GM19351 (cell line): Measurements from ENCODE around the gene TEX19.
"Not testable (repeated sequence)": the region's sequence is repeated elsewhere in the genome, so short reads cannot be mapped to it uniquely, and the experiment has no call there.

Experiments
- ATAC-seq: cut with Tn5 transposase; IDR thresholded peaks from one replicate; pipeline ENCODE4 v1.9.1; 2021; ENCODE audit warnings: mild to moderate bottlenecking, moderate library complexity; ENCODE audit not compliant: unreplicated experiment

Gene TEX19

DNA sequence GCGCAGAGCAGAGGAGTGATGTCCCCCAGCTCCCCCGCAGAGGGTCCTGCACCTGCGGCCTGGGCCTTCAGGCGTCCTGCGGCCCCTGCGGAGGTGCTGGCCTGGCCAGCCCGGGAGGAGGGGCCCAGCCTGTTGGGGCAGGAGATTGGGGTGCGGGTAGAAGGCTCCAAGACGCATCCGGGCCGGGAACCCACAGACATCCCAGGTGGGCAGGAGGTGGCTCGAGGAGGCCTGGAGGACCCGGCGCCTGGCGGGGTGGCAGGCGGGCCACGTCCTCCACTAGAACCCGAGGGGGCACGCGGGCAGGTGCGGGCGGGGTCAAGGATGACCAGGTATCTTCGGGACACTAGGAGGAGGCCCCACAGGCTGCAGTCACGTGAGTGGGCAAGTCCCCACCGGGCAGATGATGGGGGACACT lies 24.8 kb upstream of the TEX19 start:
- ATAC-seq, result no peak

DNA sequence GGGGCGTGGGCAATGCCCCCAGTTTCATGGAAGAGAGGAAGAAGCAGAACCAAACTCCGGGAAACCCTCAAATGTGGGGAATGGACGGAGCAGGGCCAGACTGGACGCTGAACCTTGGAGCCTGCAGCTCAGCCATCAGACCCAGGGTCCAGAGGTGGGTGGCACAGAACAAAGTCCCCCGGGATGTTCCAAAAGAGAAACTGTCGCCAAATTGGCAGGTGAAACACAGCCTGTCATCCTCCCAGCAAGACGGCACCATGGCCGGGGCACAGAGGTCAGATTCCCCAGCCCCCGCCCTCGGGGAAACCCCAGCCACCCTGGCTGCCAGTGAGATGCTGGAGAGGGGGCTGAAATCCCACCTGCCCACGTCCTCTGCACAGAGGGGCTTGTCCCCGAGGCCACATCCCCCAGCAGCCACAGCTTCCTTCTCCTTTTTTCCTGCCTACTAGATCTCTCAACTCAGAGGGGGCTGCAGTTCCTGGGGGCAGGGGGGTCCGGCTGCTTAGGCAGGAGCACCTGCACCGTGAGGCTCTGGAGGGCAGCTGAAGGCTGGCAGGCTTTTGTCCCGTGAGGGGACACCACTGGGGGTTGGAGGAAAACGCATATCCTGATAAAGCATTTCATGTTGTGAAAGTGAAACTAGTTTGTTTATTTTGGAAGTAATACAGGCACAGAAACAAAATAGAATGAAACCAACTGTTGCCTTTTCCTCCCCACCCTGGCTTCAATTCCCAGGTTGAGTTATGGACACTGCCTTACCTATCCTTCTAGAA lies 24.2 kb upstream of the TEX19 start:
- no peak for ATAC-seq

DNA sequence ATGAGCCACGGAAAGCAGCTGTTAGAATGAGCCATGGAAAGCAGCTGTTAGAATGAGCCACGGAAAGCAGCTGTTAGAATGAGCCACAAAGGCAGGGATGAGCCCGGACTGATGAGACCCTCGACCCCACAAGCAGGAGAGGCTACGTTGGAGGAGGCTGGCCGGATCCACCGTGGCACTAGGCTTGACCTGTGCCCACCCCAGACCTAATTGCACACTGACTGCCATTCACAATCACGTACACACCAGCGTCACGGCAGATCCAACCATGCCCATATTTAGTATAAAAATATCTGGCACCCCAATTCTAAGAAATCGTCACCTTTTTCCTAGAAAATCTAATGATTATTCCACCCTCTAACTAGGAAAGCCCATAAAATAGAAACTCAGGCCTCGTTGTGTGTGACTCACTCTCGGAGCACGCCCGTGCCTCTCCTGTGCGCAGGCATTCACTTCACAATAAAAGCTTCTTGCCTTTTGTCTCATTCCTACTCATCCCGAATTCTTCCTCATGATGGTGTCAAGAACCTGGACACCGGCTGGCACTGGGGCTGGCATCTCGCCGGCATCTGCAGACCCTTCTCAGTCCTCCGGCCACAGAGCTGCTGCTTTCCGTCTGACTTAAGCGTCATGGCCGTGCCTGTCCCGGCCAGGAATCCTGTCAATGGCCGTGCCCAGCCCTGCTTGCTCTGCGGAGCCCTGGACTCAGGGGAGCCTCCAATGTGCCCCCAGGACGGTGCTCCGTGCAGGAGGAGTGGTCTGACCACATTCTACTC lies 20.0 kb upstream of the TEX19 start:
- ATAC-seq, result no peak

DNA sequence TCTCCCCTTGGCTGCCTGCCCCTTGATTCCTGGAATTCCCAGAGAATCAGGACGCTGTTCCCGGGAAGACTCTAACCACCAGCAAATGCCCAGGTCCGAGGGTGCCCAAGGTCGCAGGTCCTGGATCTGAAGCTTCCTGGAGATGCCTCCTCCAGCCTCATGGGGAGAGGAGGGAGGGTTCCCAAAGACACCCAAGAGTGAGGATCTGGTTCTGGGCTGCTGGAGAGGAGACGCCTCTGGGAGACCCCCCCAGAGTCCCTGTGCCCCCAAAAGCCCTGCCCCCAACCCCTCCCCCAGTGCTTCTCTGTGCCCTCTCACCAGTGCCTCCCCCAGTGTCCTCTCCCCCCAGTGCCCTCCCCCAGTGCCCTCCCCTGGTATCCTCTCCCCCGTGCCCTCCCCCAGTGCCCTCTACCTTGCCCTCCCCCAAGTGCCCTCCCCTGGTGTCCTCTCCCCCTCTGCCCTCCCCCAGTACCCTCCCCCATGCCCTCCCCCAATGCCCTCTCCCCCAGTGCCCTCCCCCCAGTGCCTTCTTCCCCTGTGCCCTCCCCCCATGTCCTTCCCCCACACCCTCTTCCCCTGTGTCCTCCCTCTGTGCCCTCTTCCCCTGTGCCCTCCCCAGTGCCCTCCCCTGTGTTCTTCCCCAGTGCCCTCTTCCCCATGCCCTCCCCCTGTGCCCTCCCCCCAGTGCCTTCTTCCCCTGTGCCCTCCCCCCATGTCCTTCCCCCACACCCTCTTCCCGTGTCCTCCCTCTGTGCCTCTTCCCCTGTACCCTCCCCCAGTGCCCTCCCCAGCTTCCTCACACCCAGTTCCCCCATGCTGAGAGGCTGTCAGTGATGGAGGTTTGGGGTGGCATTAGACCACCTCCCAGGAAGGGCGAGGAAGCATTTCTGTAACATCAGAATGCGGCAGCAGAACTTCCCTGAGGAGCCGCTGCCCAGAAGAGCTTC lies 19.1 kb upstream of the TEX19 start:
- no peak for ATAC-seq

DNA sequence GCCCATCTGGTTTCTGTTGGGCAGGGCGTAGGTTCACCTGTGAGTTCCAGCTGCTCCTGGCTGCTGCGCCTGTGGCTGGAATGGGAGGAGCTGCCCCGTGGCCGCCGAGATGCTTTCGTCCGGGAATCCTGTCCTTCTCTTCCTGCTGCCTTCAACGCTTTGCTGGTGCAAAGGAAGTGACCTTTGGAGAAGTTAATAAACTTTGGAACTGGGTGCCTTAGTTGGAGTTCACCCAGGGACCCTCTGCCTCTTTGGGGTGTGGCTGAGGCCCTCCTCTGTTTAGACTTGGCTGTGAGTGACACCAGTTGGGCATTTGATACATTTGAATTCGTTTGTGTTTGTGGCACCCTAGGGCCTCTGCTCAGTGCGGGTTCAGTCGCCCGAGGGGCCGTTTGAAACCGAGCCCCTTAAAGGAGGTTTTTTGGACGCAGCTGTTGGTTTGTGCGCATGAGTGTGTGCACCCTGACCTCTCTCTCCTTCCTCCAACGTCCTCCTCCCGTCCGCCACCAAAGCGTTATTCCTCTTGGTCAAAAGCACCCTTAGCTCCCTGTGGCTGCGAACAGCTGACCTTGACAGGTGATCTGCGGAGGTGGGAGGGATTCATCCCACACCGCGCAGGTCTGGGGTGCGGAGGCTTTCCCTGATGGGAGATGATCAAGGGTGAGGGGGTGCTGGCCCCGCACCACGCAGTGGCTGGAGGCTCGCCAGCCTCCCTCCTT lies 16.5 kb upstream of the TEX19 start:
- no peak for ATAC-seq

DNA sequence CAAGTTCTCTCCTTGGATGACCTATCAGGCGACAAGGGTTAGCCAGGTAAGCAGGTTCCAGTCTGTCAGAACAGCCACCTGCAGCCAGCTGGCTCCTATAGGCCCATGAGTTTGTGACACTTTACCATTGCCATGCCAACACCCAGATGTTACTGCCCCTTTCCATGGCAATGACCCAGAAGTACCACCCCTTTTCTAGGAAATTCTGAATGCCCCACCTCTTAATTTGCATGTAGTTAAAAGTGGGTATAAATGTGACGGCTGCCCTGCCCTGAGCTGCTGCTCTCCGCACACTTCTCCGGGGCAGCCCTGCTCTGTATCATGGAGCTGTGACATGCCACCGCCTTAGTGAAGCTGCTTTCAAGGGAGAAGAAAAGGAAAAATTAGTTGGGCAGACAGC lies 15.5 kb upstream of the TEX19 start:
- ATAC-seq, result no peak

DNA sequence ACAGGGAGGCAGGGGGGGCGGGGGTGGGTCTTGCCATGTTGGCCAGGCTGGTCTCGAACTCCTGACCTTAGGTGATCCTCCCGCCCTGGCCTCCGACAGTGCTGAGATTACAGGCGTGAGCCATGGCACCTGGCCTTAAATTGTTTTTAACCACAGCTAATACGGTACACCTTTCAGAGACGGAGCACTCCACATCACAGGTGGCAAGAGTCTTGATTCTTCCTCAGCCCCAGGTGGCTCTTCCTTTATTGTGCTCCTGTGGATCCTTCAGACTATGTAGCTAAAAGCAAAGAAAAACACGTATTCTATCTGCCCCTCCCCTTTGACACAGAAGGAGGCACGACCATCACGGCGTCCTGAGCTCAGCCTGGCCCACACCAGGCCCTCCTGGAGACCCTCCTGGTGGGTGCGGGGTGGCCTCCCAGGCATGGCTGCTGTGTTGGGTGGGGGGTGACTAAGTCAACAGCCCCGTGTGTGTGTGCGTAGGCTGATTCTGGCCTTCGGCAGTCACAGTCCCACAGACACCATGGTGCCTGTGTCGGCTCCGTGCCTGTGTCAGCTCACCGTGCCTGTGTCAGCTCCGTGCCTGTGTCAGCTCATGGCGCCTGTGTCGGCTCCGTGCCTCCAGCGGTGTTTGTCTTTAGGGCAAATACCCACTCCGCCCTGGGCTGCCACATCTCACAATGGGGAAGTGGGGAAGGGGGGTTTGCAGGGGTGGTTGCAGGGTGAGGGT lies 14.7 kb upstream of the TEX19 start:
- ATAC-seq, result no peak

DNA sequence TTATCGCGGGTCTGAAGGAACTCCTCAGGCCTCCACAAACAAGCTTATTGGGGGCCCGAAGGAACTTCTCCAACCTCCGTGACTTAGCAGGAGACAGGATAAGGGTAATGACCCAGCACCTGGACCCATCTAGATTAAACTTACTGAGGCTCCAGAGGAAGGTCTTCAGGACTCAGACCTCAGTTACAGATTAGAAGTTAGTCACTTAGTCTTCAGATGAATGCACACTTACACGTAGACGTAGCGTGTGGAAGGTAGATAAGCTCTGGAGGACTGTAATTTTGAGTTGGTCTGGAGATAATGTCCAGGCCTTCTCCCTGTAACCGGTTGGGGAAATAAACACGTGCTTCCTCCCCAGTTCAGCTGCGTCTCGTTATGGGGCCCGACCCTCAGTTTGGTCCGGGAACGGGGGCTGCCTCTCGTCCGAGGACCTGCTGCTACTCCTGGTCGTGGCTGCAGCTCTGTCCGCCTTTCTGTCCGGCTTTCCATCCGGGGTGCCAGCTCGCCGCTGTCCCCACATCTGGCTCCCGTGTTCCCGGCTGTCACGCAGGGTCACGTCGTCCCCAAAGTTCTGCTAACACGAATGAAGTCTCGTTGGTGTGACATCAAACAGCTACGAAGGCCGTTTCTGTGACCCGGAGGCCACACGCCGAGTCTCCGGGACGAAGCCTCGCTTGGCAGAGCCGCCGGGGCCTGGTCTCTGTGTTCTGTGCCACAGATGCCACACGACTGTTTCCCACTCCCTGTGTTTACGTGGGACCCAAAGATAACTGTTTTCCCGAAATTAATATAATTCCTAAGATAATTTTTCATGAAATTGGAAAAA lies 13.7 kb upstream of the TEX19 start:
- no peak for ATAC-seq

DNA sequence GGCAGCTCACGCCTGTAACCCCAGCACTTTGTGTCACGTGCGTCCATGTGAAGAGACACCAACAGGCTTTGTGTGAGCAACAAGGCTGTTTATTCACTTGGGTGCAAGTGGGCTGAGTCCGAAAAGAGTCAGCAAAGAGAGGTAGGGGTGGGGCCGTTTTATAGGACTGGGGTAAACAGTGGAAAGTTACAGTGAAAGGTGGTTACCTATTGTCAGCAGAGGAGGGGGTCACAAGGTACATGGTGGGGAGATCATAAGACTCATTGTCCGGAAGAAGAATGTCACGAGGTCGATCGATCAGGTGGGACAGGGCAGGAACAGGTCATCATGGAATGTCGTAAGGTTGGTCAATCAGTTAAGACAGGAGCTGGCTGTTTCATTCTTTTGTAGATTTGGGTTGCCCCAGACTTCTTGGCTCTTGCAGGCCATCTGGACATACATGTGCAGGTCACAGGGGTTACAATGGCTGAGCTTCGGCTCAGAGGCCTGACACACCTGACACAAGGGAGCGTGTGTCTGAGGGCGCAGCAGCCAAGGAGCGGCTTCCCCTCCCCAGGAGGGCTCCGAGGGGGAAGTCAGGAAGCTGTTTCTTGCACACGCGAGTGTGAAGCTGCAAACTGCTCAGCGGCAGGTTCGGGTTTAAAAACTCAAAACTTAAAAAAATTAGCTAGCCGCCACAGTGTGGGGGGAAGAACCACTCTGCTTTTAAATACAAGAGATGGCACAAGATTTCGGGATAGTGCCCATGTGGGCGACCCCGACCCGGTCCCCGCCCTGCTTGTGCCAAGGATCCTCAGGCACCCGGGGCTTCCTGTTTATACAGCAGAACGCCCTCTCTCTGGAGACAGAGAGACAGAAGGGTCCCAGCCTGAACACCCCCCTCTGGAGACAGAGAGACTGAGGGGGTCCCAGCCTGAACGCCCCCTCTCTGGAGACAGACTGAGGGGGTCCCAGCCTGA lies 12.4 kb upstream of the TEX19 start:
- ATAC-seq, result no peak

DNA sequence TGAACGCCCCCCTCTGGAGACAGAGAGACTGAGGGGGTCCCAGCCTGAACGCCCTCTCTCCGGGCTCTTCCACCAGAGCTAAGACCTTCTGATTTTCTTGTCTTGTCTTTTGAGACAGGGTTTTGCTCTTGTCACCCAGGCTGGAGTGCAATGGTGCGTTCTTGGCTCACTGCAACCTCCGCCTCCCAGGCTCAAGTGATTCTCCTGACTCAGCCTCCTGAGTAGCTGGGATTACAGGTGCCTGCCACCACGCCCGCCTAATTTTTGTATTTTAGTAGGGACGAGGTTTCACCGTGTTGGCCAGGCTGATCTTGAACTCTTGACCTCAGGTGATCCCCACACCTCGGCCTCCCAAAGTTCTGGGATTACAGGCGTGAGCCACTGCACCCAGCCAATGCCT lies 11.1 kb upstream of the TEX19 start:
- ATAC-seq, result not testable (repeated sequence)

DNA sequence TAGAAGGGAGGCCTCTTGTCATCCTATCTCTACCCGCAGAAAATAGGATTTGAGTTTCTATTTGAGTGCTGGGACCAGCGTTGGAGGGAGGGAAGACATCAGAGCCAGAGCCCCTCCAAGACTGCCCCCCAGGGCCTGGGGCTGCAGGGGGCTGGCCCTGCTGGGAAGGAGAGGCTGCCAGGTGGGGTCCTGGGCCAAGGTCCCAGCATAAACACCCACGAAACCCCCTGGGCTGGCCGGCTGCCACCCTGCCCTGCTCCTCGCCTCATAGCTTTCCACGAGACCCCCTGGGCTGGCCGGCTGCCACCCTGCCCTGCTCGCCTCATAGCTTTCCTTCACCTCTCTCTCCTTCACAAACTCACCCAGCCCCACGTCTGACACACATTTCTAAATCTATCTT lies 10.6 kb upstream of the TEX19 start:
- ATAC-seq, result no peak

DNA sequence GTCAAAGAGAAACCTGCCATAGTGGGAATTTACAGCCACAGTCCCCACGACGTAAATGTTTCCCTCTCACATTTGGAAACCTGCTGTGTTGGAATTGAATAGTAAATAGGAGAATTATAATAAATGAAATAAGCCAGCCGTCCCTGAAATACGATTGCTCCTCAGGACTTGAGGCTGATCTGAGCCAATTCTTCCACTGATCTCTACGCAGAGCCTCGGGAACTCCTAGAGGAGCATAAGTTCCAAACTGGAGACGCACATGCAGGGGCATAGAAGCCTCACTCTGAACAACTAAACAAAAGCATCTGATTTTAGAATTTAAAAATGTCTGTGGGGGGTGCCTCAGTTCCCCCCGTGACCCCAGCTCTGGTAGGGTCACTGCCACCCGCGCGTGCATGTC lies 10.2 kb upstream of the TEX19 start:
- no peak for ATAC-seq

DNA sequence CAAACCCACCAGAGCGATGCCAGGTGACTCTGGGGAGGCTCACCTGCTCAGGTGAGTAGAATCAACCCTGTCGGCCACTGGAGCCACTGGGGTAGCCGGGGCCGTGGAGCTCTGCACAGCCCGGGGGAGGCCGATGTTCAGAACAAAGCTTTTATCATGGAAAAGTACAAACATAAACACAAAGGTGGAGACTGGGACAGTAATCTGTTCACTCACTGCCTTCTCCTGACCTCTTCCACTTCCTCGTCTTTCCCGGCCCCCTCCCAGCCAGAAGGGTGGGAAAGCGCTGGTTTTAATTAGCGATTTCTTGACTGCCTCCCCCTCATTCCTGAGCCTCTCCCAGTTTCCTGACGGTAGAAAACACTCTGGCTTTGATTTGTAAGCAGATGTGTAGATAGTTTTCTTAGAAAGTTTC lies 9.8 kb upstream of the TEX19 start:
- no peak for ATAC-seq

DNA sequence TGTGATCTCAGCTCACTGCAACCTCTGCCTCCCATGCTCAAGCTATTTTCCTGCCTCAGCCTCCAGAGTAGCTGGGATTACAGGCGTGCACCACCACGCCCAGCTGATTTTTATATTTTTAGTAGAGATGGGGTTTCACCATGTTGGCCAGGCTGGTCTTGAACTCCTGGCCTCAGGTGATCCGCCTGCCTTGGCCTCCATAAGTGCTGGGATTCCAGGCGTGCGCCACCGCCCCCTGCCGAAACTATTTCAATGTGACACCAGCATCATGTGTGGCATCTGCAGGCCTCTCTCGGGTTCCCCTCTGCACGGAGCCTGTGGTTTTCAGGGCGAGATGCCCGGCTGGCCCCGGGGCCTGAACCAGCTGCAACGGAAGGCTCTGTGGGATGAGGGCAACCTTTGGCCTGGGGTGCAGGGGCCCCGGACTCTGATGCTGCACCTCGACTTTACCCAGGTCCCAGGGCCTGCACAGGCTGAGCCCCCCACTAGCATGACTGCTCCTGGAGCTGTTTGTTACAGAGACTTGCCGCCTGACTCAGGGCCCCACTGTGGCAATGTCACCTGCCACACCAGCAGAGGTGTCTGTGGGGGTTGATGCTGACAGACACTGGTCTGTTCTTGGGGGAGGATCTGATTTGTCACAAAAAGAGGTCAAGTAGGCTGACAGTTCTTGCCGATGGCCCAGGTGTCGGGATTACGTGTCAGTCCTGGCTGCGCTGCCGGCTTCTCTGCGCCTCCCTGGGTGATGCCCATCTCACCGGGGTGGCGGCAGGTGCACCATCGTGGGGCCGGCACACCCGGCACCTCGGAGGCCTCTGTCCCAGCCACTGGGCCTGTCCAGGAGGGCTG lies 8.6 kb upstream of the TEX19 start:
- ATAC-seq, result no peak

DNA sequence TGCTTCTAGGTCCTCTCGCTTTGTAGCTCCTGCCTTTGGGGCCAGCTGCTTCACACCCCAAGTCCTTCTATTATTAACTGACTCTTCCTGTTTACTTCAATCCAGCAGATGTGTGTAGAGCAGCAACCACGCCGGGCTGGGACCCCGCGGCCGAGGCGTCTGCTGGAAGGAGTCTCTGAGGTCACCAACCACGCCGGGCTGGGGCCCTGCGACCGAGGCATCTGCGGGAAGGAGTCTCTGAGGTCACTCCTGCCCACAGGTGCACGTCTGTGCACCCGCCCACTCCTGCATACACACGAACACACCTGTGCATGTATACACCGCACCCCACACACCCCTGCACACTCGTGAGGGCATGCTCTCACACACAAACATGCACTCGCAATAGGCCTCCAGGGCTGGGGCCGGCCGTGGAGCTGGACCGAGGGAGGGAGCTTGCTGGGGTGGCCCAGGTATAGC lies 7.8 kb upstream of the TEX19 start:
- ATAC-seq, result no peak

DNA sequence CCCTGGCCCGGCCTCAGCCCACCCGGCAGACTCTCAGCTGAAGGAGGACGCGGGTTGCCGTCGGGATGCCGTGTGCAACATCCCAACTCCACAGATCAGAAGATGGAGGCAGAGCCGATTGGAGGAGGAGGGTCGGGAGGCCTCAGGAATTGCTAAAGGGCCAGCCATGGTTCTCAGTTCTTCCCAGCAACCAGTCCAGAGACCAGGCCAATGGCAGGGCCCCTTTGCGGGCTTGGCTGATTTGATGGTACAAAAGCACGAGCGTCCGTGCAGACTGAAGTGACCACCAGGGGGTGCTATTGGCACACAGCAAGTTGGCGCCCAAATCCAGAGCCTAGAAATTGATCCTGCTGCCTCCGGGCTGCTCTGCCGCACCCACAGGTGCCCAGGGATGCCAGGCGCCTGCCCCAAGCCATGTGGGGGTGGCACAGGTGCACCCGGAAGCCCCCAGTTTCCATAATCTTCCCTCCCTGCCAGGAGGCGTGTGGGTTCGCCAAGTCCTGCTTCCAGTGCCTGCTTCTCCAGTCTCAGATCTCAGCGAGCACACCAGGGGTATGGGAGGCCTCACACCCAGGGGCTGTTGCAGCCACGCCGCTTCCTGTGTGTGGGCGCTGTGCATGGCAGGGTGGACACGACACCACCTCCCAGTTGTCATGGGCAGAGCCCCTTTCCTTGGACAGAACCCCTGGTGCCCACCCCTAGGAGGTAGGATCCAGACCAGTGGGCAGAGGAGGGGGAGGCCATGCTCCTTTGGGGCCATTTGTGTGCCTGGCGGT lies 7.1 kb upstream of the TEX19 start:
- no peak for ATAC-seq
